Parathyroid adenoma (tissue), 2 donors: Measurements from ENCODE around the gene RRP1.

Experiments
- H2AFZ ChIP-seq: fragments of 300-600 bp; sonication (generic); one replicate; pipeline ENCODE4 v1.7.0; 2017; ENCODE audit warnings: antibody characterized with exemption, mild to moderate bottlenecking
- H3K27ac ChIP-seq: fragments of 300-600 bp; sonication (generic); one replicate; pipeline ENCODE4 v1.7.0; 2017
- H3K27me3 ChIP-seq: fragments of 300-600 bp; sonication (generic); one replicate; pipeline ENCODE4 v1.7.0; 2017; ENCODE audit warnings: low read length; ENCODE audit not compliant: control insufficient read depth, insufficient read depth
- H3K36me3 ChIP-seq: fragments of 300-600 bp; sonication (generic); one replicate; pipeline ENCODE4 v1.7.0; 2017; ENCODE audit warnings: low read length; ENCODE audit not compliant: control insufficient read depth, insufficient read depth
- H3K4me1 ChIP-seq: fragments of 300-600 bp; sonication (generic); one replicate; pipeline ENCODE4 v1.7.0; 2017; ENCODE audit warnings: control low read depth
- H3K4me2 ChIP-seq: fragments of 300-600 bp; sonication (generic); one replicate; pipeline ENCODE4 v1.7.0; 2017; ENCODE audit warnings: low read length
- H3K4me3 ChIP-seq: fragments of 300-600 bp; sonication (generic); one replicate; pipeline ENCODE4 v1.7.0; 2017; ENCODE audit warnings: low read depth, low read length
- H3K79me2 ChIP-seq: fragments of 300-600 bp; sonication (generic); one replicate; pipeline ENCODE4 v1.7.0; 2017; ENCODE audit warnings: control low read depth
- H3K9ac ChIP-seq: fragments of 300-600 bp; sonication (generic); one replicate; pipeline ENCODE4 v1.7.0; 2017; ENCODE audit warnings: mild to moderate bottlenecking
- H3K9me3 ChIP-seq: fragments of 300-600 bp; sonication (generic); one replicate; pipeline ENCODE4 v1.7.0; 2017; ENCODE audit warnings: low read length; ENCODE audit not compliant: control insufficient read depth
- TF ChIP-seq, protein P1 (sequence below): fragments of 300-600 bp; sonication (generic); IDR thresholded peaks from one replicate; pipeline ENCODE4 v1.7.0; 2017; ENCODE audit warnings: antibody characterized with exemption, mild to moderate bottlenecking
- donor health status: primary hyperparathyroidism.

Gene RRP1

DNA sequence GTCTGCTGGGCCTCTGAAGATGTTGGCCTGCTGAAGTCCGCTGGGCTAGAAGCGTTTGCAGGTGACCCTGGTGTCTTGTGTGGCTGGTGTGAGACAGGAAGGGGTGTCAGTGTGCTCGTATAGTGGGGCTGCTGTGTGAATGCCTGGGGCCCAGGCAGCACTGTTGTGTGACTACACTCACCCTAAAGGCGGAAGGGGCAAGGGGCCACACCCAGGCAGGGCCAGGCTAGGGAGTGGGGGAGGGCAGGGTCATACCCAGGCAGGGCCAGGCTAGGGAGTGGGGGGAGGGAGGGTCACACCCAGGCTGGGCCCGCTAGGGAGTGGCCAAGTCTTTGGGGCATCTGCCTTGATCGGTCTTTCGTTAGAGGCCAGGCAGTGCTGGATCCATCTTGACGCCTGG is 45.4 kb upstream of the RRP1 start:
- no peaks in the 10 kb centered on the region for H3K4me1 ChIP-seq
- no peak overlapping the region for H3K9ac ChIP-seq
- H3K27me3 ChIP-seq: no peaks in the 10 kb centered on the region
- TF ChIP-seq, protein P1, sequence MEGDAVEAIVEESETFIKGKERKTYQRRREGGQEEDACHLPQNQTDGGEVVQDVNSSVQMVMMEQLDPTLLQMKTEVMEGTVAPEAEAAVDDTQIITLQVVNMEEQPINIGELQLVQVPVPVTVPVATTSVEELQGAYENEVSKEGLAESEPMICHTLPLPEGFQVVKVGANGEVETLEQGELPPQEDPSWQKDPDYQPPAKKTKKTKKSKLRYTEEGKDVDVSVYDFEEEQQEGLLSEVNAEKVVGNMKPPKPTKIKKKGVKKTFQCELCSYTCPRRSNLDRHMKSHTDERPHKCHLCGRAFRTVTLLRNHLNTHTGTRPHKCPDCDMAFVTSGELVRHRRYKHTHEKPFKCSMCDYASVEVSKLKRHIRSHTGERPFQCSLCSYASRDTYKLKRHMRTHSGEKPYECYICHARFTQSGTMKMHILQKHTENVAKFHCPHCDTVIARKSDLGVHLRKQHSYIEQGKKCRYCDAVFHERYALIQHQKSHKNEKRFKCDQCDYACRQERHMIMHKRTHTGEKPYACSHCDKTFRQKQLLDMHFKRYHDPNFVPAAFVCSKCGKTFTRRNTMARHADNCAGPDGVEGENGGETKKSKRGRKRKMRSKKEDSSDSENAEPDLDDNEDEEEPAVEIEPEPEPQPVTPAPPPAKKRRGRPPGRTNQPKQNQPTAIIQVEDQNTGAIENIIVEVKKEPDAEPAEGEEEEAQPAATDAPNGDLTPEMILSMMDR: no peak
- no peaks in the 10 kb centered on the region for H3K36me3 ChIP-seq
- no peak overlapping the region for H3K4me3 ChIP-seq
- no peaks in the 10 kb centered on the region for H3K79me2 ChIP-seq
- H3K4me2 ChIP-seq: no peak overlapping the region
- no peak overlapping the region for H2AFZ ChIP-seq
- H3K27ac ChIP-seq: no peak overlapping the region
- H3K9me3 ChIP-seq: no peaks in the 10 kb centered on the region

GRCh38 chr21:43744725-43745124 is 44.7 kb upstream of the RRP1 start:
- Histone ChIP-seq H3K4me2 (no peak overlapping the region), H3K79me2 (no peaks in the 10 kb centered on the region), H3K9me3 (no peaks in the 10 kb centered on the region), H3K4me1 (no peaks in the 10 kb centered on the region), H3K27me3 (no peaks in the 10 kb centered on the region), H3K27ac (no peak overlapping the region), H3K4me3 (no peak overlapping the region), H3K36me3 (no peaks in the 10 kb centered on the region), H2AFZ (no peak overlapping the region), H3K9ac (no peak overlapping the region)
- TF ChIP-seq, protein P1: no peak

- no peaks in the 10 kb centered on the region for H3K4me1 ChIP-seq
- no peak overlapping the region for H3K9ac ChIP-seq
- H2AFZ ChIP-seq: no peak overlapping the region
- TF ChIP-seq, protein P1: no peak
- no peaks in the 10 kb centered on the region for H3K27me3 ChIP-seq
- no peaks in the 10 kb centered on the region for H3K79me2 ChIP-seq
- H3K4me2 ChIP-seq: no peak overlapping the region
- no peak overlapping the region for H3K27ac ChIP-seq
- no peak overlapping the region for H3K4me3 ChIP-seq
- no peaks in the 10 kb centered on the region for H3K36me3 ChIP-seq
- no peaks in the 10 kb centered on the region for H3K9me3 ChIP-seq
Measured at GRCh38 chr21:43745772-43746517, 43.4 kb upstream of the RRP1 start.

DNA sequence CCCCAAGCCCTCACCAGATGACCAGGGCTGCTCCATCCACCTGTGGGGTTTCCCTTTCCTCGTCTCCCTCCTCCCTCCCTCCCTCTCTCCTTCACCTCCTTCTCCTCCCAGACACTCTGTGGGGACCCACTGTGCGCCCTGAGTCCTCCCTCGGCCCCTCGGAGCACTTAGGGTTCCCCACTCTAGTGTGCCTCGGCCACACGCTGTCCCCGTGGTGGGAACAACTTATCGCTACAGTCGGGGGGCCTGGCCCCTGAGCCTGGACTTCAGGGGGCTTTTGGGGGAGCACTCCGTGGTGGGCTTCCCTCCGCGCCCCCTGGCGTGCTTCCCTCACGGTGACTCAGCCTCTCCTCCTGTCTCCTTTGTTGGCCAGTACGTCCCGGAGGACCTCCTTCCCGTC is 40.8 kb upstream of the RRP1 start:
- Histone ChIP-seq H3K27ac (no peak overlapping the region), H2AFZ (no peak overlapping the region), H3K4me3 (no peak overlapping the region), H3K4me1 (no peaks in the 10 kb centered on the region), H3K9me3 (no peaks in the 10 kb centered on the region), H3K36me3 (no peaks in the 10 kb centered on the region), H3K9ac (no peak overlapping the region), H3K4me2 (no peak overlapping the region), H3K79me2 (no peaks in the 10 kb centered on the region), H3K27me3 (no peaks in the 10 kb centered on the region)
- TF ChIP-seq, protein P1: no peak

DNA sequence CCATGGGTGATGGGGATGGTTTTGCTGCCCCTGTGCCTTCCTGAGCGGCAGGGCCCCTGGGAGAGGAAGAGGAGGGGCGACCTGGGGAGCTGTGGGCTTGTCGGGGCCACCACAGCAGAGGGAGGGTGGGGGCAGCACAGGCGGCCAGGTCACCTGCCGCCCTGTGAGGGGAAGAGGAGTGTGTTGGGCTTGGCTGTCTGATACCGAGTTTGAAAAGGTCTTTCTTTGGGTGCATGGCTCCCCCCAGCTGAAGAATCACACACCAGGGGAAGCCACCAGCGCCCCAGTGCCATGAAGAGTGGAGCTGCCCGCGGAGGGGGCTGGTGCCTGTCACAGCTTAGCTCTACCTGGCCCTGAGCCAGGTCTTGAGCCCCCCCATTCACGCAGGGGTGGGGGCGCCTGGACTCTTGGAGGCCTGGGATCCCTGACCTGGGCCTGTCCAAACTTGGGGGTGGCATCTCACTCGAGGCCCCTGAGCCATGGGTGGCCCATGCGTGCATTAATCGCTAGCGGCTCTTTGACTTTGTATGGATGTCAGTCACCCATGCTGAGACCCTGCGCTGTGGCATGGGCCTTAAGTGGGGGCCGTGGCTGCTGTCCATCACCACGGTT is 39.6 kb upstream of the RRP1 start:
- no peaks in the 10 kb centered on the region for H3K27me3 ChIP-seq
- H2AFZ ChIP-seq: no peak overlapping the region
- H3K4me1 ChIP-seq: no peaks in the 10 kb centered on the region
- no peaks in the 10 kb centered on the region for H3K79me2 ChIP-seq
- TF ChIP-seq, protein P1: no peak
- H3K36me3 ChIP-seq: no peaks in the 10 kb centered on the region
- H3K4me2 ChIP-seq: no peak overlapping the region
- no peaks in the 10 kb centered on the region for H3K9me3 ChIP-seq
- no peak overlapping the region for H3K27ac ChIP-seq
- no peak overlapping the region for H3K4me3 ChIP-seq
- no peak overlapping the region for H3K9ac ChIP-seq
